Middle frontal gyrus (tissue), 1 donor: ENCODE data around the gene TCF7L1.
"Not testable (repeated sequence)": the region's sequence is repeated elsewhere in the genome, so short reads cannot be mapped to it uniquely, and the experiment has no call there.

ENCODE experiments used
- DNase-seq: peaks from one replicate; pipeline ENCODE4 v3.0.0-alpha.2; 2015; ENCODE audit warnings: low spot score; ENCODE audit errors: extremely low spot score

Gene TCF7L1

GRCh38 chr2:85277416-85278158 lies 144.4 kb downstream of the TCF7L1 start:
- DNase-seq = no peak

- no peak for DNase-seq
Observed at GRCh38 chr2:85278361-85278760, 145.2 kb downstream of the TCF7L1 start.

GRCh38 chr2:85281553-85281952 lies 148.4 kb downstream of the TCF7L1 start:
- DNase-seq = no peak

GRCh38 chr2:85282914-85283313 lies 149.7 kb downstream of the TCF7L1 start:
- no peak for DNase-seq

GRCh38 chr2:85283641-85284040 lies 150.4 kb downstream of the TCF7L1 start:
- no peak for DNase-seq

GRCh38 chr2:85286918-85287317 lies 153.7 kb downstream of the TCF7L1 start:
- no peak for DNase-seq

GRCh38 chr2:85287721-85288120 lies 154.5 kb downstream of the TCF7L1 start:
- DNase-seq = no peak

- DNase-seq = no peak
Observed at GRCh38 chr2:85288244-85288725, 155.1 kb downstream of the TCF7L1 start.

- no peak for DNase-seq
Observed at GRCh38 chr2:85291425-85292023, 158.3 kb downstream of the TCF7L1 start.

- no peak for DNase-seq
Observed at GRCh38 chr2:85302121-85302520, 168.9 kb downstream of the TCF7L1 start.

GRCh38 chr2:85303780-85304531 lies 170.8 kb downstream of the TCF7L1 start:
- DNase-seq = no peak

GRCh38 chr2:85307527-85307897 lies 174.3 kb downstream of the TCF7L1 start:
- DNase-seq = no peak

- DNase-seq = no peak
Observed at GRCh38 chr2:85308201-85308600, 175.0 kb downstream of the TCF7L1 start.

GRCh38 chr2:85308896-85309555 lies 175.8 kb downstream of the TCF7L1 start:
- no peak for DNase-seq

- no peak for DNase-seq
Observed at GRCh38 chr2:85309699-85310321, 176.6 kb downstream of the TCF7L1 start.

- no peak for DNase-seq
Observed at GRCh38 chr2:85310330-85310729, 177.1 kb downstream of the TCF7L1 start.

GRCh38 chr2:85312404-85312803 lies 179.2 kb downstream of the TCF7L1 start:
- no peak for DNase-seq

GRCh38 chr2:85314884-85315242 lies 181.7 kb downstream of the TCF7L1 start:
- DNase-seq = no peak

- not testable (repeated sequence) for DNase-seq
Observed at GRCh38 chr2:85315921-85316320, 182.7 kb downstream of the TCF7L1 start.

GRCh38 chr2:85318222-85319074 lies 185.3 kb downstream of the TCF7L1 start:
- no peak for DNase-seq
